SJCRH30 (cell line): ENCODE data around the gene ZMYND10. TPM values are rescaled to one million over a fixed set of nuclear protein-coding genes. Genes with fewer than 3 reads are reported as not detected.

Experiments
- DNase-seq, 2 experiments: peaks; one replicate each; pipeline ENCODE4 v3.0.0-alpha.2; 2015 to 2020
- H3K27ac ChIP-seq: fragments of 250-450 bp; sonication (Bioruptor Pico); 2 replicates; pipeline ENCODE4 v1.5.1; 2020; ENCODE audit warnings: mild to moderate bottlenecking, moderate library complexity
- H3K27me3 ChIP-seq: fragments of 250-450 bp; sonication (Bioruptor Pico); 2 replicates; pipeline ENCODE4 v1.5.1; 2020; ENCODE audit warnings: mild to moderate bottlenecking, moderate library complexity
- H3K36me3 ChIP-seq: fragments of 250-450 bp; sonication (Bioruptor Pico); 2 replicates; pipeline ENCODE4 v1.5.1; 2020; ENCODE audit warnings: mild to moderate bottlenecking, moderate library complexity
- H3K4me1 ChIP-seq: fragments of 250-450 bp; sonication (Bioruptor Pico); 2 replicates; pipeline ENCODE4 v1.5.1; 2020; ENCODE audit warnings: mild to moderate bottlenecking, moderate library complexity
- H3K4me3 ChIP-seq: fragments of 250-450 bp; sonication (Bioruptor Pico); 2 replicates; pipeline ENCODE4 v1.5.1; 2020; ENCODE audit warnings: mild to moderate bottlenecking, moderate library complexity
- H3K9me3 ChIP-seq: fragments of 250-450 bp; sonication (Bioruptor Pico); replicated peaks from 2 replicates; pipeline ENCODE4 v1.5.1; 2020; ENCODE audit warnings: mild to moderate bottlenecking, moderate library complexity
- total RNA-seq: library from RNA; depleted of rRNA; stranded (reverse); fragments of >200 nt; shearing (Covaris generic); gene quantifications from 2 replicates; pipeline ENCODE4 v1.2.3, GENCODE V29; 2014

The ZMYND10 gene
- total RNA-seq, 1 experiment from 2014 or later, result 0.99 TPM

DNA sequence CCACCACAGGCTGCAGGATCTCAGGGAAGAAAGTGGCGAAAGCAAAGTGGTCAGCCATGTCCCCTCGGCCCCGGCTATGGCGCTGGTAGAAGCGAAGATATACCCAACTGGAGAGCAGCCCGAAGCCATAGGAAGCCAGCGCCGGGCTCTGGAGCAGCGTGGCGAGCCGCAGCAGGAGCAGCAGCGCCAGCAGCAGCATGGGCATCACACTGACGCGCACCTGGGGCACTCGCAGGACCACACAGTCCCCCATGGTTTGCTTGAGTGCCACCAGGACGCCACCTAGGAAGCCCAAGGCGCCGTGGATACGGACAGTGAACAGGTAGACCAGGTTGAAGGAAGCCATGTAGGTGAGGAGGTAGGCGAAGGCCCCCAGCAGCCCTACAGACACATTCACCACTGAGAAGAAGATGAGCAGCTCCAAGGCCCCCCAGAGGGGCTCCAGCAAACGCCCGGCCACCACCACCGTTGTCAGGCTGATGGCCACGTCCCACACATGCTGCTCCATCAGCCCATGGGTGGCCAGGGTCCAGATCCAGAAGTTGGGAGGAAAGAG is 12.9 kb upstream of the ZMYND10 start:
- Histone ChIP-seq H3K4me1 (peaks cover 3% of the 10 kb centered on the region), H3K4me3 (peak overlapping the region; percentile 90), H3K36me3 (peaks cover 8% of the 10 kb centered on the region), H3K27ac (peak overlapping the region; percentile 56), H3K27me3 (no peaks in the 10 kb centered on the region), H3K9me3 (no peaks in the 10 kb centered on the region)
- no peak for DNase-seq

DNA sequence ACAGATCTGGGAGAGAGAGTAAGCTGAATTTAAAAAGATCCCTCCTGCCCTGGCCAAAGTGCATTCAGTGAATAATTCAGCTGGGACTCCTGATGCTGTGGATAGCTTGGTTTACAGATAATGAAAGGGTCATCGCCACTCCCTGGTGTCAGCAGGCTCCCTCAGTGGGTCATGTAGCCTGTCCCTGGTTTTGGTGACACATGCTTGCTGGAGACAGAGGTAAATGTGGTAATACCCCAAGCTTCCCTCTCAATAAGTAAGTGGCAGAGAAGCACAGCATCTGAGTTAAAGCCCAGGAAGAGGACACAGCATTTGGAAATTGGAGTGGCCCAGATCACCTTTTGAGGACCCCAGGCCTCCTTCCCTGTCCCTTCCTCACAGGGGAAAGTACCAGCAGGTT is 11.9 kb upstream of the ZMYND10 start:
- no peak for DNase-seq
- Histone ChIP-seq H3K4me1 (peaks cover 3% of the 10 kb centered on the region), H3K4me3 (peak overlapping the region; percentile 90), H3K36me3 (peaks cover 11% of the 10 kb centered on the region), H3K9me3 (no peaks in the 10 kb centered on the region), H3K27me3 (no peaks in the 10 kb centered on the region), H3K27ac (no peak overlapping the region)

GRCh38 chr3:50356553-50356952 is 11.0 kb upstream of the ZMYND10 start:
- no peaks in the 10 kb centered on the region for H3K27me3 ChIP-seq
- no peaks in the 10 kb centered on the region for H3K9me3 ChIP-seq
- no peak overlapping the region for H3K4me3 ChIP-seq
- no peak for DNase-seq
- H3K36me3 ChIP-seq, result peaks cover 11% of the 10 kb centered on the region
- no peak overlapping the region for H3K27ac ChIP-seq
- H3K4me1 ChIP-seq, result peaks cover 3% of the 10 kb centered on the region

DNA sequence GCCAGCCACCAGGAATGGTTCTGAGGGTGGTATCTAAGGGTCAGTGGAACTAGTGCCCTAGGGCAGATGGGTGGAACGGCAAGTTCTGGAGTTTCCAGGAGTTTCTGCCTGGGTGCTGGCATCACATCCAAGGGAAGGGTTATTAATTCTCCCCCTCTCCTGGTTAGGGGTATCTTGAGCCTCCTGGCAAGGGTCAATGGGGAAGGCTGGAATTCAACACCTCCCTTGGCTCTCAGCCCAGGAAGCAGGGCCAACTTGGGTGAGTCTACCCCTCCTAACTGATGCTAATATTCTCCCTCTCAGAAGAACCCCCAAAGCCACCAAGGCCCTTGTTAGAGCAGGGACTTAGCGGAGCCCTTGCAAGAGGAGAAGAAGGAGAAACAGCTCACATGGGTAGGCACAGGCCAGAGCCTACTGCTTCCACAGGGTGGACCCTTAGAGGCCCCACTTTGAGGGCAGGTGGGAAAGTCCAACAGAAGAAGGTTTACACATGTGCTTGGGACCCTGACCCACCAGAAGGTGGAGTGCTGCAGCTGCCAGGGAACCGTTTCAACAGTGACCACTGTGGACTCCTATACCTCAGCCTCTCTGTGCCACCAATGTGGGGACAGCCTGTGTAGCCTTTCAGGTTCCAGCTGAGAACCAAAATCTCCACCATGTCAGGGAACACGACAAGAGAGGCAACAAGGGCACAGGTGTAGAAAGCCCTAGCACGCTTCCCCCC is 10.5 kb upstream of the ZMYND10 start:
- Histone ChIP-seq H3K36me3 (peaks cover 11% of the 10 kb centered on the region), H3K9me3 (no peaks in the 10 kb centered on the region), H3K4me1 (peaks cover 3% of the 10 kb centered on the region), H3K27me3 (no peaks in the 10 kb centered on the region), H3K27ac (no peak overlapping the region), H3K4me3 (no peak overlapping the region)
- DNase-seq, result no peak

DNA sequence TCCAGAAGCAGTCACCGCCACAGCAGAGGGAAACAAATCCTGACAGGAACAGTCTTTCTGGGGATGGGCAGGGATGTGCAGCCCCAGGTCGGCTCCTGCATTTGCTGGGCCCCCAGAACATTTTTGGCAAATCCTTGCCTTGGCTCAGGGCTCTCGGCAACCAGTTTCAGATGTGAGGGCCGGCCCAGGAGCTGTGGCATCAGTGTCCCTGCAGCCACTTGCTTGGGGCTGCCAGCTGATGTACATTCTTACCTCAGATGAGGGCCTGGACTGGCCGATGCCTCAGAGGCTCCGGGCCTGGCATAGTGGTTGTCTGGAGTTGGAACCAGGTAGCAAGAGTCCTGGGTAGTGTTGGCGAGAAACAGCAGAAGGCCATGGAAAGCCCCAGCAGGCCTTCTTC is 9.3 kb upstream of the ZMYND10 start:
- Histone ChIP-seq H3K4me1 (peaks cover 3% of the 10 kb centered on the region), H3K4me3 (no peak overlapping the region), H3K36me3 (peaks cover 11% of the 10 kb centered on the region), H3K9me3 (no peaks in the 10 kb centered on the region), H3K27ac (no peak overlapping the region), H3K27me3 (no peaks in the 10 kb centered on the region)
- DNase-seq, result no peak

DNA sequence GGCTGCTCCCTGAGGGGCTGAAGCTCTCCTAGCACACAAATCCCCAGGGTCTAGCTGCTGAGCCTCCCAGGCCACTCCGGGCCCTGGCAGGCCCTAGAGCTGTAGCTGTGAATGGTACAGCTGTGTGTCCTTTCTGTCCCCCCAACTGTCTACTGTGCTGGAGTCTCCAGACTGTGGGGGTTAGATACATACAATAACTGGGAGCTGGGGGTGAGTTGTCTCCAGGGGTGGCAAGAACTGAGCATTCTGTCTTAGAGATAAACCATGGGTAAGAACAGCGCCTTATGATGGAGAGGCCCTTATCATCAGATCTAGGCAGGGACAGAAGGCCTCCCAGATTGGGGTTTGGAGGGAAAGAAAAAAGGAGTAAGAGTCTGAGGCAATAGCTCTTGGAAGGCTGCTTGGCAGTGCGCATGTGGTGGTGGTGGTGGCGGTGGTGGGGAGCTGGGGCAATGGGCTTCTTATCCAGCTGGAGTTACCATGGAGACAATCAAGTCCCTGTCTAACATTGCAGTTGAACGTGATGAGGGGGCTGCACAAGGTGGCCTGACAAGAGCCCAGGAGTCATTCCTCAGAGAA is 8.7 kb upstream of the ZMYND10 start:
- DNase-seq, result no peak
- H3K9me3 ChIP-seq, result no peaks in the 10 kb centered on the region
- peaks cover 3% of the 10 kb centered on the region for H3K4me1 ChIP-seq
- H3K4me3 ChIP-seq, result no peak overlapping the region
- peaks cover 11% of the 10 kb centered on the region for H3K36me3 ChIP-seq
- H3K27me3 ChIP-seq, result no peaks in the 10 kb centered on the region
- H3K27ac ChIP-seq, result no peak overlapping the region

DNA sequence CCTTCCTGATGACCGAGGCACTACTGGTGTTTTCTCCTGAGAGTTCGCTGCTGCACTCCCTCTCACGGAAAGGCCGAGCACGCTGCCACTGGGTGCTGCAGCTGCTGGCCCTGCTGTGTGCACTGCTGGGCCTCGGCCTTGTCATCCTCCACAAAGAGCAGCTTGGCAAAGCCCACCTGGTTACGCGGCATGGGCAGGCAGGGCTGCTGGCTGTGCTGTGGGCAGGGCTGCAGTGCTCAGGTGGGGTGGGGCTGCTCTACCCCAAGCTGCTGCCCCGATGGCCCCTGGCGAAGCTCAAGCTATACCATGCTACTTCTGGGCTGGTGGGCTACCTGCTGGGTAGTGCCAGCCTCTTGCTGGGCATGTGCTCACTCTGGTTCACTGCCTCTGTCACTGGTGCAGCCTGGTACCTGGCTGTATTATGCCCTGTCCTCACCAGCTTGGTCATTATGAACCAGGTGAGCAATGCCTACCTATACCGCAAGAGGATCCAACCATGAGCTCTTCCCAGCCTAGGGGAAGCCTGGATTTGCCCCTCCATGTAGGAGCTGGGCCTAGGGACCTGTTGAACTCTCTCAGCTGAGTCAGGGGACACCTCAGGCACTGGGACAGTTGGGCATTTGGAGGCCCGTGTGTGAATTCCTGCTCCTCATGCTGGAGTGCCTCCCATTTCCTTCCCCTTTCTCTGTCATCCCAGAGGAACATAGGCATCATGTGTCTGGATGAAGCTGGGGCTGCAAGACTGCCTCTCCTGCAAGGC is 7.9 kb upstream of the ZMYND10 start:
- no peaks in the 10 kb centered on the region for H3K27me3 ChIP-seq
- H3K4me1 ChIP-seq, result peaks cover 3% of the 10 kb centered on the region
- DNase-seq, result no peak
- H3K9me3 ChIP-seq, result no peaks in the 10 kb centered on the region
- no peak overlapping the region for H3K4me3 ChIP-seq
- peaks cover 11% of the 10 kb centered on the region for H3K36me3 ChIP-seq
- no peak overlapping the region for H3K27ac ChIP-seq

DNA sequence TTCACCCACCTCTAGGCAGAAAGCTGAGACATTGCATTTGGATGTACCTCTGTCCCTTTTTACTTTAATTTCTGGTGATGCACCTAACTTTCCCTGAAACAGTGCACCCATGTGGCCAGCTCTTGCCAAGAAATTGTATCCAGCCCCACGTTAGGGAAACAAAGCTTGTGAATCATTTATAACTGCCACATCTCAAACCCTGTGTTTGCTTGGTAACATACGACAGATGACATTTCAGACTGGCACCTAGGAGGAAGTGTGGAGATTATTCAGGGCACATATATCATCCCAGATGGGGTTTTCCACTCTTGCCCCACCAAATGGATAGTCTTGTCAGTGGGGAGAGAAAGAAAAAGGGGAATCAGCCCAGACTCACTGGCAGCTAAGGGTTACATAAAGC is 7.2 kb upstream of the ZMYND10 start:
- Histone ChIP-seq H3K4me3 (no peak overlapping the region), H3K27me3 (no peaks in the 10 kb centered on the region), H3K4me1 (peaks cover 3% of the 10 kb centered on the region), H3K27ac (no peak overlapping the region), H3K9me3 (no peaks in the 10 kb centered on the region), H3K36me3 (peaks cover 11% of the 10 kb centered on the region)
- DNase-seq, result no peak

GRCh38 chr3:50351323-50351697 is 5.8 kb upstream of the ZMYND10 start:
- peak overlapping the region; percentile 75 for H3K4me3 ChIP-seq
- no peaks in the 10 kb centered on the region for H3K27me3 ChIP-seq
- no peak overlapping the region for H3K27ac ChIP-seq
- H3K9me3 ChIP-seq, result no peaks in the 10 kb centered on the region
- DNase-seq, result no peak
- H3K36me3 ChIP-seq, result peaks cover 8% of the 10 kb centered on the region; the same call in 1 of the 2 replicates
- no peaks in the 10 kb centered on the region for H3K4me1 ChIP-seq

DNA sequence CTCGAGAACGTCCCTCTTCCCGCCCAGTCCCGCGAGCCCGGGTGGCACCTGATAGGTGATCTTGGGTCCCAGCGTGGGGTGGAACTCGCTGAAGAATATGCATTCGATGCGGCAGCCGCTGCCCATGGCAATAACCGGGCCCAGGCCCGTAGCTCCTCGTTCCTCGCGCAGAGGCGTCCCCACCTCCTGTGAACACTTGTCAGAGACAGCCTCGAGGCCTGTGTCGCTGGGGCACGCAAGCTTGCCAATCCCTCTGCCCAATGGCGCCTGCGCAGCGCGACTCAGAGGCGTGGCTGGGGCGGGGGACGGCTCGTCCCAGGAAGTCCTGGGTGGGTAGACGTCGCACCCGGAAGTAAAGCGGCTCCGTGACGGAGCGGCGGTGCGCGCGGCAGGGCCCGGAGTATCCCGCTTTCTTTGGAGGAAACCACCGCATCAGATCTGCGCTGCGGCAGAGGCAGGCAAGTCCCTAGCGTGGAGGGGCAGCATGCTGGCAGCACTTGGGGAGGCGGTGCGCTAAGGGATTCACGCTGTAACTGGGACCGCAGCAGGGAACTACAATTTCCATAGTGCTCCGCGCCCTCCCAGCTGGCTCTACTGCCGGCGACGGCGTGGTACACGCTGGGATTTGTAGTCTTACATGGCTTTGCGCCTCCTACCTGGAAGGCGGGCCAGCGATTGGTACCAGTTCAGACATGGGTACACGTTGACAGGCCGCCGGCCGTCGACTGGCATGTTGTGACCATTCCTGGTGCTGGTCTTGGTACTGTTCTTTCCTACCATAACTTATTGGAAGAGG is 5.2 kb upstream of the ZMYND10 start, which contains the start of the genes CYB561D2 and NPRL2:
Gene CYB561D2, plus strand, starts transcription at position 336 of the 796 bp plus-strand sequence. CDS start 572 bp downstream, outside the sequence.
Gene NPRL2, minus strand, starts transcription at position 249 of the 796 bp plus-strand sequence. Its CDS starts 123 bp downstream, at position 126.
- no peaks in the 10 kb centered on the region for H3K4me1 ChIP-seq
- H3K9me3 ChIP-seq, result no peaks in the 10 kb centered on the region
- H3K4me3 ChIP-seq, result peak within 1 kb of the TSS; percentile 75
- peaks cover 8% of the 10 kb centered on the region; the same call in 1 of the 2 replicates for H3K36me3 ChIP-seq
- DNase-seq, result peak; percentile 95 to 96
- peak within 1 kb of the TSS; percentile 64 for H3K27ac ChIP-seq
- H3K27me3 ChIP-seq, result no peaks in the 10 kb centered on the region

DNA sequence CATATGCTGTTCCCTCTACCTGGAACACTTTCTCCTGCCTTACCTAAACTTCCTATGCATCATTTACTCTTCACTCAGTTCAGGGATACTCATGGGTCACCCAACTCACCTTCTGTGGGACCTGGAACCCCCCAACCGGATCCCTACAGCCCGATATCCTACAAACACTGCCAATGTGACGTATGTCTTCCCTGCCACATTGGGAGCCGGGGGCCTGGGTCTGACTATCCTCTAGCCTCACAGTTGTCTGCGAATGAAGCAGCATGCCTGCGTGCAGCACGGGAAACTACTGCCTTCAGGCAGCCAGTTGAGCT is 4.6 kb upstream of the ZMYND10 start:
- no peaks in the 10 kb centered on the region for H3K27me3 ChIP-seq
- no peak for DNase-seq
- H3K4me3 ChIP-seq, result peak overlapping the region; percentile 75
- H3K36me3 ChIP-seq, result peaks cover 8% of the 10 kb centered on the region; the same call in 1 of the 2 replicates
- no peaks in the 10 kb centered on the region for H3K9me3 ChIP-seq
- H3K27ac ChIP-seq, result peak overlapping the region; percentile 64
- H3K4me1 ChIP-seq, result no peaks in the 10 kb centered on the region

DNA sequence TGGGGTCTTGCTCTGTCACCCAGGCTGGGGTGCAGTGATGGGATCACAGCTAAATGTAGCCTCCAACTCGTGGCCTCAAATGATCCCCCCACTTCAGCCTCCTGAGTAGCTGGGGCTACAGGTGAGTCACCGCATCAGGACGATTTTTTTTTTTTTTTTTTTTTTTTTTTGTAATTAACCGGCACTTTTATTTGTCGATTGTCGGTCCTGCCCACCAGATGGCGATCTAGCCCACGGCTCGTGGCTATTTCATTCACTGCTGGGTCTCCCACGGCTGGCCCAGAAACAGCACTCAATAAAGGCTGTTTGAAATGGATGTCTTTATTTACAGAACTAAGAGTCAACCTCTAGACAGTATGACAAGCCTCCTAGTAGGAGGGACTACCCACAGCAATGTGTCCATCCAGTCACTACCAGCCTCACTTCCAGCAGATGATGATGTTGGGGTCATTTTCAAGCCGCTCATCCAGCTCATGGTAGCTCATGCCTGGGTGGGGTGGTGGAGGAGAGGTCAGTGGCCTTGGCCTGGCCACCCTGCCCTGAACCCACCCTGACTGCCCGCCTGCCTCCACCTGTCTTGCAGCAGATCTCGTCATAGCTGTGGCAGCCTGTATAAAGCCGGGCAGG is 1.8 kb upstream of the ZMYND10 start:
- no peaks in the 10 kb centered on the region for H3K36me3 ChIP-seq
- no peak overlapping the region for H3K27ac ChIP-seq
- H3K4me1 ChIP-seq, result no peaks in the 10 kb centered on the region
- no peaks in the 10 kb centered on the region for H3K9me3 ChIP-seq
- H3K4me3 ChIP-seq, result no peak overlapping the region
- peak; percentile 63 to 78 for DNase-seq
- no peaks in the 10 kb centered on the region for H3K27me3 ChIP-seq

GRCh38 chr3:50345008-50345407 is 524 bp downstream of the ZMYND10 start:
- H3K36me3 ChIP-seq, result no peaks in the 10 kb centered on the region
- DNase-seq, result no peak
- no peaks in the 10 kb centered on the region for H3K9me3 ChIP-seq
- H3K4me1 ChIP-seq, result no peaks in the 10 kb centered on the region
- no peaks in the 10 kb centered on the region for H3K27me3 ChIP-seq
- H3K27ac ChIP-seq, result no peak overlapping the region
- no peak overlapping the region for H3K4me3 ChIP-seq
